ENCODE data around the gene CCDC13.

DNA sequence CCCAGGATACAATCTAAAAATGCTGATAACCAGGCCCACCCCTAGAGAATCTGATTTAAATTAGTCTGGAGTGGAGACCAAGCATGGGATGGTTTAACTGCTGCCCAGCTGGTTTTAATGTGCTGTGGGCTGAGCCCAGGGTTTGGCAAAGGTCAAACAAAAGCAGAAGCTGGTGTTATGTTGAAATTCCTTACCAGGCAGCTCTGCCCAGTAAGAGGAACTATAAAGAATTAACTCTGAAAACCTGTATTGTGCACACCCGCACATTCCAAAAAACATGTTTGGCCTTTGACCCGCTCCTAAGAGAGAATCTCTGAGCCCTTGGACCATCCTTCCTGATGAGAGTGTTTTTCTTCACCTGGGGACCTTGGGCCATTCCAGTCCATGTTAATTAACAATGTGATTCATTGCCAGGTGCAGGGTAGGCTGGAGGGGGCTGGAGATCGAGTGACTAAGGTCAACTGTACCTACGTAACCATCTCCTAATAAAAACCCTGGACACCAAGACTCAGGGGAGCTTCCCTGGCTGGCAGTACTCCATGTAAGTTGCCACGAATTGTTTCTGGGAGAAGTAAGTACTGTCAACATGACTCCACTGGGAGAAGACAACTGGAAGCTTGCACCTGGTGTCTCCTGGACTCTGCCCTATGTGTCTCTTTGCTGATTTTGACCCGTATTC, 10.9 kb downstream of the CCDC13 start:
- TF ChIP-seq, protein P1, sequence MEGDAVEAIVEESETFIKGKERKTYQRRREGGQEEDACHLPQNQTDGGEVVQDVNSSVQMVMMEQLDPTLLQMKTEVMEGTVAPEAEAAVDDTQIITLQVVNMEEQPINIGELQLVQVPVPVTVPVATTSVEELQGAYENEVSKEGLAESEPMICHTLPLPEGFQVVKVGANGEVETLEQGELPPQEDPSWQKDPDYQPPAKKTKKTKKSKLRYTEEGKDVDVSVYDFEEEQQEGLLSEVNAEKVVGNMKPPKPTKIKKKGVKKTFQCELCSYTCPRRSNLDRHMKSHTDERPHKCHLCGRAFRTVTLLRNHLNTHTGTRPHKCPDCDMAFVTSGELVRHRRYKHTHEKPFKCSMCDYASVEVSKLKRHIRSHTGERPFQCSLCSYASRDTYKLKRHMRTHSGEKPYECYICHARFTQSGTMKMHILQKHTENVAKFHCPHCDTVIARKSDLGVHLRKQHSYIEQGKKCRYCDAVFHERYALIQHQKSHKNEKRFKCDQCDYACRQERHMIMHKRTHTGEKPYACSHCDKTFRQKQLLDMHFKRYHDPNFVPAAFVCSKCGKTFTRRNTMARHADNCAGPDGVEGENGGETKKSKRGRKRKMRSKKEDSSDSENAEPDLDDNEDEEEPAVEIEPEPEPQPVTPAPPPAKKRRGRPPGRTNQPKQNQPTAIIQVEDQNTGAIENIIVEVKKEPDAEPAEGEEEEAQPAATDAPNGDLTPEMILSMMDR (IDR thresholded peaks at IDR 0.05): no peak
- TF ChIP-seq POLR2A (IDR thresholded peaks at IDR 0.05): no peak

Measured in lower leg skin (tissue), 3 donors.